ENCODE data around the gene BCL7A. TPM values are rescaled to one million over a fixed set of nuclear protein-coding genes. Genes with fewer than 3 reads are reported as not detected.

BCL7A gene
- polyA plus RNA-seq, 1 donor from 2014 or later: 51.3 TPM

GRCh38 chr12:122084857-122085405, 63.2 kb downstream of the BCL7A start:
- no peak overlapping the region for H3K4me2 ChIP-seq (ENCODE audit: low read length)
- H3K27ac ChIP-seq (ENCODE audit: low read length): no peak overlapping the region
- no peaks in the 10 kb centered on the region for H3K27me3 ChIP-seq (ENCODE audit: insufficient read depth, low read depth, low read length)
- no peaks in the 10 kb centered on the region for H3F3A ChIP-seq (ENCODE audit: insufficient read depth, low read length, poor library complexity, severe bottlenecking)
- no peaks in the 10 kb centered on the region for H4K20me1 ChIP-seq (ENCODE audit: insufficient read depth)
- no peak overlapping the region for H3K4me3 ChIP-seq (ENCODE audit: low read length)
- H3K9me2 ChIP-seq (ENCODE audit: insufficient read depth, low read length): no peaks in the 10 kb centered on the region
- H3K36me3 ChIP-seq (ENCODE audit: insufficient read depth, low read length): no peaks in the 10 kb centered on the region
- H3K9me3 ChIP-seq (ENCODE audit: low read length): no peaks in the 10 kb centered on the region
- no peak for TF ChIP-seq SMC3 (conservative IDR thresholded peaks at IDR 0.05; ENCODE audit: poor library complexity)
- no peak for TF ChIP-seq REST (IDR thresholded peaks at IDR 0.05; ENCODE audit: borderline replicate concordance)
- TF ChIP-seq EZH2 (IDR thresholded peaks at IDR 0.05; ENCODE audit: borderline replicate concordance, insufficient read depth, low read length, poor library complexity, severe bottlenecking): no peak
- TF ChIP-seq, protein P1, sequence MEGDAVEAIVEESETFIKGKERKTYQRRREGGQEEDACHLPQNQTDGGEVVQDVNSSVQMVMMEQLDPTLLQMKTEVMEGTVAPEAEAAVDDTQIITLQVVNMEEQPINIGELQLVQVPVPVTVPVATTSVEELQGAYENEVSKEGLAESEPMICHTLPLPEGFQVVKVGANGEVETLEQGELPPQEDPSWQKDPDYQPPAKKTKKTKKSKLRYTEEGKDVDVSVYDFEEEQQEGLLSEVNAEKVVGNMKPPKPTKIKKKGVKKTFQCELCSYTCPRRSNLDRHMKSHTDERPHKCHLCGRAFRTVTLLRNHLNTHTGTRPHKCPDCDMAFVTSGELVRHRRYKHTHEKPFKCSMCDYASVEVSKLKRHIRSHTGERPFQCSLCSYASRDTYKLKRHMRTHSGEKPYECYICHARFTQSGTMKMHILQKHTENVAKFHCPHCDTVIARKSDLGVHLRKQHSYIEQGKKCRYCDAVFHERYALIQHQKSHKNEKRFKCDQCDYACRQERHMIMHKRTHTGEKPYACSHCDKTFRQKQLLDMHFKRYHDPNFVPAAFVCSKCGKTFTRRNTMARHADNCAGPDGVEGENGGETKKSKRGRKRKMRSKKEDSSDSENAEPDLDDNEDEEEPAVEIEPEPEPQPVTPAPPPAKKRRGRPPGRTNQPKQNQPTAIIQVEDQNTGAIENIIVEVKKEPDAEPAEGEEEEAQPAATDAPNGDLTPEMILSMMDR (IDR thresholded peaks at IDR 0.05; ENCODE audit: poor library complexity, severe bottlenecking): no peak
- TF ChIP-seq EP300 (conservative IDR thresholded peaks at IDR 0.05; ENCODE audit: poor library complexity, severe bottlenecking): no peak
- no peak for TF ChIP-seq RAD21 (conservative IDR thresholded peaks at IDR 0.05)
- no peak overlapping the region for H3K9ac ChIP-seq (ENCODE audit: low read length)
- no peak overlapping the region for H2AFZ ChIP-seq (ENCODE audit: low read depth, low read length)
- peaks cover 29% of the 10 kb centered on the region for H3K79me2 ChIP-seq (replicated peaks; ENCODE audit: insufficient read depth, low read length)

DNA sequence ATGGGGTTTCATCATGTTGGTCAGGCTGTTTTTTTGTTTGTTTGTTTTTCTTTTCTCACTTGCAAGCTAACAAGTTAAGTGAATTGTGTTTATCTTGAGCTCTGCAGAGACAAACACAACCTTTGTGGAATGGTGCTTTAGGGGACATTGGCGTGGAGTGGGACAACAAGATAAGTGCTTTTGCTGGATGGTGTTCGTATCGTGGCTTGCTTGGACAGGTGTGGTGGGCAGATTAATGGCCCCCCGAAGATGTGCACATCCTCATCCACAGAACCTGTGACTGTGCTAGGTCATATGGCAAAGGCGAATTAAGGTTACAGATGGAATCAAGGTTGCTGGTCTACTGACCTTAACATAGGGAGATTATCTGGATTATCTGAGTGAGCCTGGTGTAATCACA, 63.9 kb downstream of the BCL7A start:
- Histone ChIP-seq H3K4me2 (ENCODE audit: low read length) (no peak overlapping the region), H2AFZ (ENCODE audit: low read depth, low read length) (no peak overlapping the region), H4K20me1 (ENCODE audit: insufficient read depth) (no peaks in the 10 kb centered on the region), H3K27me3 (ENCODE audit: insufficient read depth, low read depth, low read length) (no peaks in the 10 kb centered on the region), H3K79me2 (replicated peaks; ENCODE audit: insufficient read depth, low read length) (peaks cover 23% of the 10 kb centered on the region), H3F3A (ENCODE audit: insufficient read depth, low read length, poor library complexity, severe bottlenecking) (no peaks in the 10 kb centered on the region), H3K27ac (ENCODE audit: low read length) (no peak overlapping the region), H3K36me3 (ENCODE audit: insufficient read depth, low read length) (no peaks in the 10 kb centered on the region), H3K4me3 (ENCODE audit: low read length) (no peak overlapping the region), H3K9ac (ENCODE audit: low read length) (no peak overlapping the region), H3K9me2 (ENCODE audit: insufficient read depth, low read length) (no peaks in the 10 kb centered on the region), H3K9me3 (ENCODE audit: low read length) (no peaks in the 10 kb centered on the region)
- TF ChIP-seq, protein P1 (IDR thresholded peaks at IDR 0.05; ENCODE audit: poor library complexity, severe bottlenecking): no peak
- no peak for TF ChIP-seq POLR2AphosphoS5 (IDR thresholded peaks at IDR 0.05)
- no peak for TF ChIP-seq MXI1 (conservative IDR thresholded peaks at IDR 0.05; ENCODE audit: poor library complexity, severe bottlenecking)
- no peak for TF ChIP-seq TAF1 (IDR thresholded peaks at IDR 0.05; ENCODE audit: low read depth)
- TF ChIP-seq RAD21 (conservative IDR thresholded peaks at IDR 0.05): no peak
- TF ChIP-seq EP300 (conservative IDR thresholded peaks at IDR 0.05; ENCODE audit: poor library complexity, severe bottlenecking): no peak
- no peak for TF ChIP-seq SMC3 (conservative IDR thresholded peaks at IDR 0.05; ENCODE audit: poor library complexity)
